ENCODE results near the gene NKRF.
"Not testable (repeated sequence)": the region's sequence is repeated elsewhere in the genome, so short reads cannot be mapped to it uniquely, and the experiment has no call there.

NKRF gene

DNA sequence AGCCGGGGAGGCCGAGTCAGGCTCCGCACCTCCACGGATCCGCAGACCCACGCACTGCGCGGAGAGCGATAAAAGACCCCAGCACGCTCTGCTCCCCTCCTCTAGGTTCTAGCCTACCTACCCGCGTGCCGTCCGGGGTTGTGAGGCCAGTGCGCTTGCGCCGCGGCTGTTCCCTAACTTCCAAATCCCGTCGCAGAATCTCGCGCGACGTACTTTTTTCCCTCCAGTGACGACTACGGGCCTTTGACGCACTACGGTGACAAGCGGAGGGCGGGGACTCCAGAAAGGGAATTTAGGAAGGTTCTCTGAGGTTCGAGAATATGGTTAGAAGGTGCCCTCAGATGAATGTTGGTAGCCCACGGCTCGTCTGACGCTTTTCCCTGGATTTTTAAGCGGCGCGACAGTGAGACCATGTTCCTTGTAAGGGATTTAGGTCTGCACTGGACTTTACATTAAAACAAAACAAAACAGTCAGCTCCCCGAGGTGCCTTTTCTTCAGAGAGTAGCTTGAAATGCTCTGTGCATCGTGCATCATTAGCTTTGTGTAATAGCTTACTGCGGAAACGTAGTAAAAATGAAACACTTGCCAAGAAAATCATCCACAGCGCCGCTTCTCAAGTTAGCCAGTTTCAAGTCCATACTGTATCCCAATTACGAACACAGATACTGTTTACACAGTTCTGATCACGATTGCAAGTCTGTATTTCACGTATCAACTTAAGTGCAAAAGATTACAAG, at the start of gene NKRF:
TSS of gene NKRF (minus strand) at position 145 of the 738 bp plus-strand sequence.
- peak; percentile 77 for DNase-seq (ENCODE audit: low read depth)

DNA sequence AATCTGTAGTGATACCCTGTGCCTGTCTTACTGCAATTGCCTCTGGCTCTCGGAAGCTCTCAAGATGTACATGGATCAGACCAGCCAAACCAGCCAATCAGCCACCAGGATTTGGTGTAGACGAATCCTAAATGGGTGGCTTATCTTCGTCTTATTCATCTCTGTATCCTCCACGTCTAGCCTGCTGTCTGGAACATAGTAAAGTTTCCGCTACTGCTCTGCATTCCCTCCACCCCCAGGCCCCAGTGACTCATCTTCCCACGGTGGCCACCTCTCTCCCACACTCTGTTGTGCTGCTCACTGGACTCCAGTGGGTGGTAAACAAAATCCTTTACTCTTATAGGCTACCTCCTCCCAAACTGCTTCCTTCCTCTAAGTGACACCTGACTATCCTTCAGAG, 48.9 kb upstream of the NKRF start:
- DNase-seq (ENCODE audit: low read depth), result peak; percentile 33

DNA sequence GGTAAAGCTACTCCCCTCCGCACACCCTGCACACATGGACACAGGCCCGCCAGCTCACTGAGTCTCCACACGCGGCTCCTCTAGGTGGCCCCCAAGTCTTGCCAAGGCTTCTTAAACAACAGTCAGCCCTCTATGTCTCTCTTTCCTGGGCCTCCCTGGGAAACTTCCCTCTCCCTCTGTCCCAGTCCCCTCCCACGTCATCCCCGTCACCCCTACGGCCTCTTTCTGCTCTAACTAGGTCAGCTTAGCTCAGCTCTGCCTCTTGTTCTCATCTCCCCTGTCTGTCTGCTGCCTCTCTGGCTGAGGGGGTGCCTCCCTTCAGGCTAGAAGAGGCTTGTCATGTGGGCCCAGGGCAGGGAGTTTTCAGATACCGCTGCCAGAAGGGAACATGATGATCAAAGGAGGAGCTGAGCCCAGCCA, 47.9 kb upstream of the NKRF start:
- no peak for DNase-seq (ENCODE audit: low read depth)

GRCh38 chrX:119648421-119648775, 42.2 kb upstream of the NKRF start:
- DNase-seq (ENCODE audit: low read depth), result no peak

GRCh38 chrX:119647552-119648420, 41.6 kb upstream of the NKRF start:
- peak; percentile 17 for DNase-seq (ENCODE audit: low read depth)

DNA sequence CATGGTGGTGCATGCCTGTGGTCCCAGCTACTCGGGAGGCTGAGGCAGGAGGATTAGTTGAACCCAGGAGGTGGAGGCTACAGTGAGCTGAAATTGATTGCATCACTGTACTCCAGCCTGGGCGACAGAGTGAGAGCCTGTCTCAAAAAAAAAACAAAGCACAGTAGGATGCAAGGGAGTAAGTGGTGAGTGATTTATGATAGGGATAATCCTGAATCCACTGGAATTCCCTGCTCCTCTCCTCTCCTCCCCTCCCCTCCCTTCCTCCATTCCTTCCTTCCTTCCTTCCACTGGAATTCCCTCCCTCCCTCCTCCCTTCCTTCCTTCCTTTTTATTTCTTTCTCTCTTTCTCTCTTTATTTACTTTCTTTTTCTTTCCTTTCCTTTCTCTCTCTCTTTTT, 40.9 kb upstream of the NKRF start:
- no peak for DNase-seq (ENCODE audit: low read depth)

- no peak for DNase-seq (ENCODE audit: low read depth)
These were observed 40.3 kb upstream of the NKRF start for GRCh38 chrX:119646515-119646914.

DNA sequence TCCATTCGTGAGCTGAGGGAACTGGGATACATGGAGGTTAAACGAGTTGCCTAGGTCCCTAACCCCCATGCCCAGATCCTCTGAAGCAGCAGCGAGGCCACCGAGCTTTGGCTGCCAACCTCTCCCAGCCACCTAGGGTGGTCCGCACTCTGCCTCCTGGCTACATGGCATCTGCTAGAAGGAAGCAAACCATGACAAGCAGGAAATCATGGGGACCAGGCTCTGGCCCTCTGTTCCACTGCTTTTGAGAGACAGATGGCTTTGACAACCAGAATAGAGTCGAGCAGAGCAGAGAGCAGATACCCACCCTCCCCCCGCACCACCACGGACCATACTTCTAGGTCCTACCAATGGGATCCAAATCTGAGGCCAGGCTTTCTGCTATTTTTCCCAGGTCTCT, 37.5 kb upstream of the NKRF start:
- no peak for DNase-seq (ENCODE audit: low read depth)

DNA sequence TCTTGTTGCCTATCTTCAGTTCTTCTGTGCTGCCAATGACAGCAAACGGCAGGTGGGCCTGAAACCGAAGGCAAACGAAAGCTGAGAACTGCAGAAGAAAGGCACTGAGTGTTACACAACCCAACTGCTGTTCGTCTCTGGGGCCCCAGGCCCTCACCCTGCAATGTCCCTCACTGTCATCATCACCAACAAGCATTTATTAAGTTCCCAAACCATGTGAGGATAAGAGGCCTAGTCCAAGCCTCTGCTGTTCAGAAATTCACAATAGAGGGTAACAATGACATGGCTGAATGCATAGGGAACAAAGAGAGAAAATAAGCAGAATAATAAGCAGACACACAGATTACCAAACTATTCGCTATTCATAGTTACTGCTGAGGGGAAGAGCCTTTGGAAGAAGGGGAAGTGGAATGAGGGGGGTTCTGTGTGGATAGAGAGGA, 34.5 kb upstream of the NKRF start:
- DNase-seq (ENCODE audit: low read depth), result no peak

- DNase-seq (ENCODE audit: low read depth), result no peak
These were observed 32.7 kb upstream of the NKRF start for GRCh38 chrX:119638725-119639471.

GRCh38 chrX:119637421-119637820, 31.2 kb upstream of the NKRF start:
- not testable (repeated sequence) for DNase-seq (ENCODE audit: low read depth)

DNA sequence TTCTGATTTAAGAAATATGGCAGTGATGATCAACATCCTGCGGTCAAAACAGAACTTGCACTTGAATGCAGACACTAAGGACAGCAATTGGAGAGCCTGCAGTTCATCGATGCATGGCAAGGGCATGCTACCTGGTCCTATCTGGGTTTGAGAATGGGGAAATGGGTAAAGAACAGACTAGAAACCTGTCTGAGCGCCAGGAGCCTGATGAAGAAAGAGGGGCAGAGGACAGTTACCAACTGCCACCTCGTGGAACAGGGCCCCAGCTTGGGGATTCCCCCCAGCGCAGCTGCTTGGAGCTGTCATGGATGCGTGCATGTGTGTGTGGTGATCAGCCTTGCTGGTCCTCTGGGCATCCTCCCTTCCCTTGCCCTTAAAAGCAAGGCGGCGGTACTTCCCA, 30.2 kb upstream of the NKRF start:
- no peak for DNase-seq (ENCODE audit: low read depth)

DNA sequence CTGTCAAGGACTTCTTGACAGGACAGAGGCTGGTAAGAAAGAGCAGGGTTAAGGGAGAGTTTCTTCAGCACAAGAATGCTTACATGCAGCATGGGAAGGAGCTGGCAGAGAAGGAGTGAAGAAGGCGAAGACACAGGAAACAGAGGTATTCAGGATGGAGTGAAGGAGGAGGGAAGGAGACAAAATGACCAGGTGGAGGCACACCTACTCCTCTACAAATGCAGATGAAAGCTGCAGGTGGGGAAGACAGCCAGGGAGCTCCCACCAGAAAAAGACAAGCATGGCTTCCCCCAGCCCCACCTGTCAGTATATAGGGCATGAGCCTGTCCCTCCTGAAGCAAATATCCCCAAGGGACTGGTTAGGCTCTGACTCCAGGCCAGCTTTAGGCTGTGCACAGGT, 29.6 kb upstream of the NKRF start:
- DNase-seq (ENCODE audit: low read depth), result no peak

GRCh38 chrX:119635179-119635578, 29.0 kb upstream of the NKRF start:
- DNase-seq (ENCODE audit: low read depth), result no peak

- DNase-seq (ENCODE audit: low read depth), result no peak
These were observed 19.6 kb upstream of the NKRF start for GRCh38 chrX:119625843-119626242.

- no peak for DNase-seq (ENCODE audit: low read depth)
These were observed 18.9 kb upstream of the NKRF start for GRCh38 chrX:119624951-119625668.

GRCh38 chrX:119624417-119624816, 18.2 kb upstream of the NKRF start:
- DNase-seq (ENCODE audit: low read depth), result no peak

- DNase-seq (ENCODE audit: low read depth), result no peak
These were observed 16.4 kb upstream of the NKRF start for GRCh38 chrX:119622356-119623232.

- DNase-seq (ENCODE audit: low read depth), result no peak
These were observed 12.2 kb upstream of the NKRF start for GRCh38 chrX:119618439-119618838.

- DNase-seq (ENCODE audit: low read depth), result no peak
These were observed 11.4 kb upstream of the NKRF start for GRCh38 chrX:119617517-119618164.

Measured in stimulated activated CD8-positive, alpha-beta memory T cell treated with anti-CD3 and anti-CD28 coated beads, Interleukin-12 subunit alpha, Interleukin-12 subunit beta, amount 100 ng/mL, for 4 hours (primary cell).